IPS DF 4.7 (cell line): ENCODE results near the gene DNASE1L1.

Experiments
- DNase-seq: peaks from one replicate; pipeline ENCODE4 v3.0.0-alpha.2; 2013; ENCODE audit warnings: low spot score; ENCODE audit errors: extremely low read depth

DNASE1L1 gene, protein sequence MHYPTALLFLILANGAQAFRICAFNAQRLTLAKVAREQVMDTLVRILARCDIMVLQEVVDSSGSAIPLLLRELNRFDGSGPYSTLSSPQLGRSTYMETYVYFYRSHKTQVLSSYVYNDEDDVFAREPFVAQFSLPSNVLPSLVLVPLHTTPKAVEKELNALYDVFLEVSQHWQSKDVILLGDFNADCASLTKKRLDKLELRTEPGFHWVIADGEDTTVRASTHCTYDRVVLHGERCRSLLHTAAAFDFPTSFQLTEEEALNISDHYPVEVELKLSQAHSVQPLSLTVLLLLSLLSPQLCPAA

DNA sequence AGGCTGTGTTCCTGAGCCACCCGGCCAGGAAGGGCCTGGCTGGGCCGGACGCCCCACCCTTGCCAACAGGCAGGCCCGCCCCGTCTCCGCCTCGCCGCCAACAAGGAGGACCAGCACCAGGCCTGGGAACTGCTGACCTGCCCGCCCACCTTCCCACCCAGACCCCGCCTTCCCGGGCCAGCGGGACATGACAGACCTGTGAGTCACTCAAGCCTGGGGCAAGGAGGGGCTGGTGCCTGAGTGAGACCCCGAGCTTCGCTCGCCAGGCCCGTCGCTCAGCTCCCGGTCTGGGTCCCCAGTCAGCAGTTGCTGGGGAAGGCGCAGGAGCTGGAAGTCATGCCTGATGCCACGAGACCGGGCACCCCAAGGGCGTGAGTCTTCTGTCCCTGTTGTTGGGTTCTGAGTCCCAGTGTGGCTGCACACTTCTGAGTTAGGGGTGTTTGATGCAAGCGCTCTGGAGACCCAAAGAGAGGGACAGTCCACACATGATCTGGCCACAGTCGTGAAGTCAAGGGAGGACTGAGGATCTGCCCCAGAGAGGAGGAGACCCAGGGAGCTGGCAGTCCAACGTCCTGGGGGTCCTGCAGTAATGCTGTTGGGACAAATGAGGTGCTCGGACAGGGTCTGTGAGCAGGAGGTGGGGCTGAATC is at the start of gene DNASE1L1:
Gene DNASE1L1, minus strand, starts transcription at position 33 of the 650 bp plus-strand sequence. CDS start 3,686 bp downstream, outside the sequence.
- DNase-seq = no peak

DNA sequence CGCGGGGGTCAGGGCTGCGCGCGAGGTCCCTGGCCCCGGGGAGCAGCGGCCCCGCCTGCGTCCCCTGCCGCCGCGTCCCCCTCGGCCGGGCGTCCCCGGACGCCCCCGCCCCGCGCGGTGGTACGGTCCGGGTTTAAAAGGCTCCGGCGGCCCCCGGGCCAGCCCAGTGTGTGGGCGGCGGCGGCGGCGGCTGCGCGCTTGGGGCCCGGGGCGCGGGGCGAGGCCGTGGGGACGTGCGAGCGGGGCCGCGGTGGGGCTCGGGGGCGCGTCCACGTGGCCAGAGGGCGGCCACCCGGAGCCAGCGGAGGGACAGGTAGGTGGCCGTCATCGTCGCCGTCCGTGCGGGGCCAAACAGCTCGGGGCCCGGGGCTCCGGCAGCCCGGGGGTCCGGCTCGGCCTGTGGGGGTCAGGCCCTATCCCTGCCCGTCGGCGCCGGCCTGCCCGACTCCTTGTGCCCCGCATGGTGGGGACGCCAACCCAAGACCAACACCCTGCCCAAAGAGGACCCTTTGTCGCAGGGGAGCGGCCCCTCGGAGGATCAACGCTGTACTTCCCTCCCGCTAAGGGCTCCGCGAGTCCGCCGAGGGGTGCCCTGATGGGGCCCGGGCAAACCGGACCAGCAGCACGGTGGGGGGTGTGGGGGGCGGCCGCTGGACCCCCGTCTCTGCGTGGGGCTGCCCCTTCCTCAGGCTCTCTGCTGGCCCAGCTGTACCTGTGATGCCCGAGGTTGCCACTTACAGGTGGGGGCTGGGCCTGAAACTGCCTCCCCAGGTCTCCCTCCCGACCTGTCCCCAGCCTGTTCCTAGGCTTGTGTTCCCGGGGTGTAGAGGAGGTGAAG is 49.3 kb upstream of the DNASE1L1 start, which contains the start of gene PLXNA3:
Gene PLXNA3, plus strand, starts transcription at position 166 of the 838 bp plus-strand sequence. CDS start 1,903 bp downstream, outside the sequence.
- no peak for DNase-seq

DNA sequence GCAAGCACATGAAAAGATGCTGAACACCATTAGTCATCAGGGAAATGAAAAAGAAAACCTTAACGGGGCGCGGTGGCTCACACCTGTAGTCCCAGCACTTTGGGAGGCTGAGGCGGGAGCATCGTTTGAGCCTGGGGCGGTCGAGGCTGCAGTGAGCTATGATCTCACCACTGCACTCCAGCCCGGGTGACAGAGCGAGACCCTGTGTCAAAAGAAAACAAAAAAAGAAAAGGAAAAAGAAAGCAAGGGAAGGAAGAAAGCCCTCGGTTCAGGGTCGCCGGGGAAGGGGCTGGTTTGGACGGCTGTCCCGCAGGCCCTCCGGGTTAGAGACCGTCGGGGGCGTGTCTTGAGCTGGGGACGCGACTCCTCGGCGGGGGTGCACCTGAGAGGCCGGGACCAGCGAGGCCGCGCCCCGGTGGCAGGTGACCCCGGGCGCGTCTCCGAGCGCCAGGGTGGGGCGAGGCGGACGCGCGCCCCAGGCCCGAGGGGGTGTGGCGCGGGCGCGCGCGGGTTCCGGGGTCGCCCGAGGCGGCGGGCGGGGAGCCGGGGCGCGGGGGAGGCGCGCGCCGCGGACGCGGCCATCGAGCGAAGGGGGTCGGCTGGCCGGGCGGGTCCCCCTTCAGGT is 48.5 kb upstream of the DNASE1L1 start:
- DNase-seq = no peak

DNA sequence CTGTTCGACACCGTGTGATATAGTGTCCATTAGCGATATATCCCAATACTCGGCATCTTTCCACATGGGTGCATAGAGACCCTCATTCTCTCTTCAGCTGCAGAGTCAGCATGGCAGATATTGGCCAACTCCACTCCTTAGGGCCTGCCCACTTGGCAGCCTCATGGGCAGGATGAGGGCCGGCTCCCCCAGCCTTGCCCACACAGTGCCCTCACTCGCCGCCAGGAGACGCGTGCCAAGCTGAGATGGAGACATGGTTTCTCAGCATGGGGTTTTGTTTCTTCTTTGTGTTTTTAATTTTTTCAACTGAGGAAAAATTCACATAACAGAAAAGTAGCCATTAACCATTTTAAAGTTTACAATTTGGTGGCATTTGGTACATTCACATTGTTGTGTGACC is 43.8 kb upstream of the DNASE1L1 start:
- no peak for DNase-seq

DNA sequence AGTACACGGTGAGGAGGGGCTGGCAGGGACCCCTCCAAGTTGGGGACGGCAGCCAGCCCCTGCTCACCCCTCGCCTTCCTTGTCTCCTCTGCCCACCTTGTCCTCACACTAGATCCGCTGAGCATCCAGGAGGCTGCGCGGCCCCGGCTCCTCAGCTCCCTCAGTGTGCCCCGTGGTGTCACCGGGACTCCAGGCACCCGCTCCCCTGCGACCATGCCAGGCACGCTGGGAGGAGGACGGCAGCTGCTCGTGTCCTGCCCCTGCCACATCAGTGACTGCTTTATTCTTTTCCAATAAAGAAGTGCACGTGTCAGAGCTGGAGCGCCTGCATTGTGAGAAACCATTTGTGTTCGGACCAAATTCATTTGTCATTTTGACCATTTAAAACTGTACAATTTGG is 41.3 kb upstream of the DNASE1L1 start:
- DNase-seq = no peak

DNA sequence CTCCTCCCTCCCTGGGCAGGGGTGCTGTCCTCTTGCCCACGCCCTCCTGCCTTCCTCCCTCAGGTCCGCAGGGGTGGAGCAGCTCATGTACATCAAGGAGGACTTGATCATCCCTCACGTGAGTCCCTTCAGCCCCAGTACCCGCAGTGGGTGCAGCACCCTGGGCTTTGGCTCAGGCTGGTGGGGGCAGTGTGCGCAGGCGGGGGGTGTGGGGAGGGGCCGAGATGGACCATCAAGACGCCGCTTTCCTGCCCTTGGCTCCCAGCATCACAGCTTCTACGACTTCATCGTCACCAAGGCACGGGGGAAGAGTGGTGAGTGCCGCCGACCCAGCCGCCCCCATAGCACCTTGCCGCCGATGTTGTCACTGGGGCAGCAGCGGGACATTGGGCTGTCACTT is 40.6 kb upstream of the DNASE1L1 start:
- no peak for DNase-seq

DNA sequence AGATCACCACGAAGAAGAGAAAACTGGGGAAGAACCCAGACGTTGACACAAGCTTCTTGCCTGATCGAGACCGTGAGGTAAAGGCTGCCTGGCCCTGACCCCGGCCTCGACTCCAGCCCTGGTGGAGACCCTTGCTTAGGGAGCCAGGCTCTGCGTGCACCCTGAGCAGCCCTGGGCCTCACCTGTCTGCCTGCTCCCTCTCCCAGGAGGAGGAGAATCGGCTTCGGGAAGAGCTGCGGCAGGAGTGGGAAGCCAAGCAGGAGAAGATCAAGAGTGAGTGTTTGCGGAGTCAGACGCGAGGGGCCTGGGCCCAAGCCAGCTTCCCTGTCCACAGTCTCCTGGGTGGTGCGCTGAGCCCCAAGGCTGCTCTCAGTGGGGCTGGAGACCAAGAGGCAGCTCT is 39.4 kb upstream of the DNASE1L1 start:
- DNase-seq = no peak

DNA sequence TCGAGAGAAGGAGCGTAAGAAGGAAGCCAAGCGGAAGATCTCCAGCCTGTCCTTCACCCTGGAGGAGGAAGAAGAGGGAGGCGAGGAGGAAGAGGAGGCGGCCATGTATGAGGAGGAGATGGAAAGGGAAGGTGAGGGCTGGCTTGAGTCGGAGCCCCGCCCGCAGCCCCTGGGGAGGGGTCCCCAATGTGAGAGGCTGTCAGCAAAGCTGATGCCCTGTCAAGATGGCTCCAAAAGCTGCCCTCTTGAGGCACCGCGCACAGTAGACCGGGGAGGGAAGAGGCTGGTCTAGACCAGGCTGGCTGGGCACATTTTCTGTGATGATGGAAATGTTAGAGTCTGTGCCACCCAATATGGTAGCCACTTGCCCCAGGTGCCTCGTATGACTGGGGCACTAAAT is 37.4 kb upstream of the DNASE1L1 start:
- no peak for DNase-seq

DNA sequence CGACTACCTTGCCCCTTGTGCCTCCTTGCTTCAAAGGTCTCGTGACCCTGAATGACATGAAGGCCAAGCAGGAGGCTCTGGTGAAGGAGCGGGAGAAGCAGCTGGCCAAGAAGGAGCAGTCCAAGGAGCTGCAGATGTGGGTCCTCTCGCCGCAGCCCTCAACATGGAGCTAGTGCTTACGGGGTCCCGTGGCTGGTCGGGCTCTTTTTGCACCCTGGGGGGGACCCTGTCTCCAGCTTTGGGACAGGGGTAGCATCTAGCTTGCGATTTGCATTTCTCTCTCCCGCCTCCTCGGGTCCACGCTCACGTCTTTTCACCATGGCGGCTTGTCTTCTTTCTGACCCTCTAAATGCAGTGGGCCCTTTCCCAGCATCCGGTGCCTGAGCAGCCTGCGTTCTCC is 36.7 kb upstream of the DNASE1L1 start:
- DNase-seq = no peak

DNA sequence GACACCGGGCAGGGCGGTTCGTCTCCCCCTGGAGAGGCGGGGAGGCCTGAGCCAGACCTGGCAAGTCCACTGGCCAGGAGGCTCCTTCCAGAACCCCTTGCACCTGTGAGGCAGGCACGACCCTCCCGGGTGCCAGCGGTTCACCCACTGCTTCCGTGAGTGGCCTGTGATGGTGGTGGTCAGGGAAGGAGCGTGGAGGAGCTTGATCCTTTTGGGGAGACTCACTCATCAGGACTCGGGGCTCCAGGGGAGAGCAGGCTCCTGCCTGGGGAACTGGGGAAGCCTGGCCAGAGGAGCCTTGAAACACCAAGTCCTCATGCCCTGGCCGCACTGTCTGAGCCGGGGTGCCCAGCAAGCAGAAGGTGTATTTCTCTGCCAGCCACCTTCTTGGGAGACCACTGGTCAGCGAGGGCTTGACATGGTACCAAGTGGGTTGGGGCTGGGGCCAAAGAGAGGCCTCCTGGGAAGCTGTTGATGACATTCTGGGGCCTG is 35.7 kb upstream of the DNASE1L1 start:
- DNase-seq = no peak

DNA sequence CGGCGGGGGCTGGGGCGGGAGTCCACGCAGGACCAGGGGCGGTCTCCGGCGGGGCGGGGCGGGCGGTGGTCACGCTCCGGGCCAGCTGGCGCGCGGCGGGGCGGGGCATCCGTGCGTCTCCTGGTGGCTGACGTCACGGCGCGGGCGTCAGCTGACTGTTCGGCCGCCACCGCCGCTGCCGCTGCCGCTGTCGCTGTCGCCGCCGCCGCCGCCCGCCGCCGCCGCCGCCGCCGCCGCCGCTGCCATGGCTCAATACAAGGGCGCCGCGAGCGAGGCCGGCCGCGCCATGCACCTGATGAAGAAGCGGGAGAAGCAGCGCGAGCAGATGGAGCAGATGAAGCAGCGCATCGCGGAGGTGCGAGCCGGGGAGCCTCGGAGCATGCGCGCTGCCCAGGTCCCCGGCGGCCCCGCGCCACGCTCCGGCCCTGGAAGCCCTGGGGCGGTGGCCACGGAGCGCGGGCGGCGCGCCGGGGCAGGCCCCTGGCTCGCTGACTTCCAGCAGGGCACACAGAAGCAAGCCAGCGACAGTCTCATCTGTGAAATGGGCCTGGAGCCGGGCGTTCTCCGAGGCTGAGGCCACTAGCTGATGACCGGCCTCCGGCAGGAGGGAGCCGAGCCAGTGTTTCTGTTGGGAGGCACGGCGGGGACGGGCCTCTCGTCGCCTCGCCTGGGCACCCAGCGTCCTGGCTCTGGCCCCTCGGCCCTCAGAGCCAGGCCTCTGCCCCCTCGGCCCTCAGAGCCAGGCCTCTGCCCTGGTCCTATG is 35.1 kb upstream of the DNASE1L1 start, which contains the start of gene FAM50A:
Gene FAM50A, plus strand, starts transcription at position 150 of the 763 bp plus-strand sequence. Its CDS starts 95 bp downstream, at position 245.
- DNase-seq = no peak

DNA sequence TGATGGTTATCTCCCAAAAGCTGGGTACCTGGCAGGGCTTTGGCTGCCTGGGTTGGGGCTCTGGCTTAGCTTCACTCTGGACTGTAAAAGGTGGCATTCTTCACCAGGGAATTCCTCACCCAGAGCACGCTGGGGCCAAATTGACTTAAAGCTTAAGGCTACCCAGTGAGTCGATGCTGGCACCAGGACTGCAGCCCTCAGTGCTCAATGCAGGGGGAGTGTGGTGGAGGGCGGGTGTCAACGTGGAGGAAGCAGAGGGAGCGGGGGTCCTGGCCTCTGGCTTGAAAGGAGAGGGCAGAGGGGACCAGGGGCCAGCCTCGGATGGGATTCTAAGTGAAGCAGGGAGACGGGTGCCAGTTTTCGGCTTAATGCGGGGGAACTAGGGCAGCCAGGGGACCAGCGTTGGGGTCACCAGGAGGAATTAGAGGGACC is 34.4 kb upstream of the DNASE1L1 start:
- no peak for DNase-seq

DNA sequence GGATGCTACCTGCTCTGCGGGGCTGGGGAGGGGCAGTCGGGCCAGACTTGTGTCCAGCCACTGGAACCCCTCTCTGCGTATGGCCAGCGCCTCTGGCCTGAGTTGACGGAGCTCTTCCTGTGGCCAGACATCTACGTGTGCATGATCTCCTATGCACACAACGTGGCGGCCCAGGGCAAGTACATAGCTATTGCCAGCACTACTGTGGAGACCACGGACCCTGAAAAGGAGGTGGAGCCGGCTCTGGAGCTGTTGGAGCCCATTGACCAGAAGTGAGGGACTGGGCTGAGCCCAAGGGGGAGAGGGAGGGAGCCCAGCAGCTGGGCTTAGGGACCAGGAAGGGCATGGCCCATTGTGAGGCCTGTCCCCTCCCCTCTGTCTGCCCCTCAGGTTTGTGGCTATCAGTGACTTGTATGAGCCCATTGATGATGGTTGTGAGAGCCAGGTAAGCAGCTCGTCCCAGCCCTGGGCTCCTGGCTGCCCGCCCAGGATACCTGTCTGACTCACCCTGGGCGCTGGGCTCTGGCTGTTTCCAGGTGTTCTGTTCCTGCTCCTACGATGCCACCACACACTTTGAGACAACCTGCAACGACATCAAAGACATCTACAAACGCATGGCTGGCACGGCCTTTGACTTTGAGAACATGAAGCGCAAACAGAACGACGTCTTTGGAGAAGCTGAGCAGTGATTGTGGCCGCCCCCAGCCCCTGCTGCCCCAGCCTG is 33.1 kb upstream of the DNASE1L1 start:
- no peak for DNase-seq

DNA sequence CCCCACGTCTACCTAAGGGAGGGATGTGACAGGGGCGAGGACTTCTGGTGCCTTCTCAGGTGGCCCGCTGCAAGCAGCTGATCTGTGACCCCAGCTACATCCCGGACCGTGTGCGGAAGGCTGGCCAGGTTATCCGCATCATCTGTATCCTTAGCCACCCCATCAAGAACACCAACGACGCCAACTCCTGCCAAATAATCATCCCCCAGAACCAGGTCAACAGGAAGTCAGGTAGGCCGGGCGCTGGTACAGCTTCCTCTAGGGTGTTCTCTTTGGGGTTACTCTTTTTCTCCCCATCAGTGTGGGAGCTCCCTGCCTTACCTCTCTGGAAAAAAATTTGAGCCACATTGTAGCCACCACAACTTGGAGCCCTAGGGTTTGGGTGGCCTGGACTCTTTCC is 32.5 kb upstream of the DNASE1L1 start:
- no peak for DNase-seq

DNA sequence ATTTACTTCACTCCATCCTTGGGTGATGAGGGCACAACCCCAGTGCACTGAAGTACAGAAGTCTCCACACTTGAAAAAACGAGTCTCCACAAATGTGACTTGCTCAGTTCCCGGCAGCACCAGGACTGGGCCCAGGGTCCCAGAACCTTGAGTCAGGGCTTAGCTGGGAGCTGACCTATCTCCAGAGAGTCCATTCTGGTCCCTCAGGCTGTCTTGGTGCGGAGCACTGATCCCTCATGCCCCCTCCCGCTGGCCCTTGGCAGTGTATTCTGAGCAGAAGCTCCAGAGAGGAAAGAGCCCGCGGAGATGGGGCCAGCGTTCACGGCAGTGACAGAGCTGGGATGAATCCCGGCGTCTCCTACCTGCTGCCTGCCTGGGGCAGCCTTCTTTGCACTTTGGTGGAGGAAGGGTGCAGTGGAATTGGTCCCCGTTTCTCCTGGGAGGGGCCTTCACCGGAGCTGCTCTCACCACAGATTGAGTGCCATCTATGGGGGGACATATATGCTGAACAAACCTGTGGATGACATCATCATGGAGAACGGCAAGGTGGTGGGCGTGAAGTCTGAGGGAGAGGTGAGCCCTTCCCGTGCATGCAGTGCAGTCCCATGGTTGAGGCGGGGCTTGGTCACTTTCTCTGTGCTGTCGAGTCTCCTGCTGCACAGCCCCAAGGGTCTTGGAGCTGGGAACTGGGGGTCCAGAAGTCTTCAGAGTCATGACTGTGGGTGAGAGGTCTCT is 31.7 kb upstream of the DNASE1L1 start:
- no peak for DNase-seq

DNA sequence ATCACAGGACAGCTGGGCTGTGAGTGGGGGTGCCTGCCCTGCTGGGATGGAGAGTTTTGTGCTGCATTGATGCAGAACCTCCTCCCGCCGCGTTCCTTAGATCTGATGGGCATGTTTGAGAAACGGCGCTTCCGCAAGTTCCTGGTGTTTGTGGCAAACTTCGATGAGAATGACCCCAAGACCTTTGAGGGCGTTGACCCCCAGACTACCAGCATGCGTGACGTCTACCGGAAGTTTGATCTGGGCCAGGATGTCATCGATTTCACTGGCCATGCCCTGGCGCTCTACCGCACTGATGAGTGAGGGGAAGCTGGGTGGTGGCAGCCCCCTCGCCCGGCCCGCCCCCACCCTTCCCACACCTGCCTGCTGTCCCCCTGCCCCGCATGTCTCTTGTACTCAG is 30.8 kb upstream of the DNASE1L1 start:
- no peak for DNase-seq

DNA sequence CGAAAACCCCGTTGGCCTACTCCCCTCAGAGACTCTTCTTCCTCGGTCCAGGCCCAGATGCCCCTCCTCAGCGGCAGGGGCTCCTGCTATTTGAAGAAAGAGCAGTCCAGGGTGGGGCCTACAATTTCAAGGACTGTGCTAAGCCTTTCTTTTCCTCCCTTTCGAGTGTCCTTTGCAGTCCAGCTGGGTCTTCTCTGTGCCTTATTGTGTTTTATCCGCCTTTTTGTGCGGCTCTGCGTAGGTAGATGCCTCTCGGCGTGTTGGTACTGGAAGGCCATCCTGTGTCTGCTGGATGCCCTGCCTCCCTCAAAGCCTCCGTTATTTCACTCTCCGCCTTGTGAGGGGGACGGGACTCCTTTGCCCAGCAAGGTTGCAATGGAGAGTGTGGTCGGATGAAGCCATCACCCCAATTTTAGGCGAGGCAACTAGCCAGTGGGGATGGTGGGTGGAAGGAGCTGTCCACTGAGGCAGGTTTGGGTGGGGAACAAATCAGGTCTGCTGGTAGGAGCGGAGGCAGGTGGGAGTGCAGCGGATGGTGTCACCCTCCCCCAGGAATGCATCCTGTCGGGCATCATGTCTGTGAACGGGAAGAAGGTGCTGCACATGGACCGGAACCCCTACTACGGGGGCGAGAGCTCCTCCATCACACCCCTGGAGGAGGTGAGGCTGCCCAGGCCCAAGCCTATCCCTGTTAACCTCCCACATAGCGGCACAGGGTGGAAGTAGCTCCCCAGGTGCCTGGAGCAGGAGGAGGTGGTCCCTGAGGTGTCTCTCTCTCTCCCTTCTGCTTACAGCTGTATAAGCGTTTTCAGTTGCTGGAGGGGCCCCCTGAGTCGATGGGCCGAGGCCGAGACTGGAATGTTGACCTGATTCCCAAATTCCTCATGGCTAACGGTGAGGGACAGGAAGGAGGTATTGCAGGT is 29.2 kb upstream of the DNASE1L1 start:
- DNase-seq = no peak
